ENCODE data around the gene ENTREP3.

GRCh38 chr1:155202198-155202597 lies 53.1 kb downstream of the ENTREP3 start:
- TF ChIP-seq CTCF (IDR thresholded peaks at IDR 0.05; ENCODE audit: insufficient read depth, low read depth, low read length): no peak
- no peak for TF ChIP-seq EZH2 (IDR thresholded peaks at IDR 0.05; ENCODE audit: insufficient read depth, low read length)

Data from astrocyte (in vitro differentiated cells and primary cell).